ENCODE results near the gene POR. TPM values are rescaled to one million over a fixed set of nuclear protein-coding genes. Genes with fewer than 3 reads are reported as not detected.

Gene POR
- total and polyA plus RNA-seq, 2 of the 13 experiments (the other 11 are each of a cell fraction or from before 2014, with no cell fraction given) = 145 to 266 TPM

- TF ChIP-seq RERE (CRISPR knock-in tag; IDR thresholded peaks at IDR 0.05; ENCODE audit: low read depth) = no peak
- no peak for TF ChIP-seq ZFP41 (CRISPR knock-in tag; IDR thresholded peaks at IDR 0.05; ENCODE audit: borderline replicate concordance)
- TF ChIP-seq KLF9 (CRISPR knock-in tag; IDR thresholded peaks at IDR 0.05; ENCODE audit: low read depth) = no peak
- no peak for TF ChIP-seq AGO2 (optimal IDR thresholded peaks at IDR 0.05; ENCODE audit: low read depth, low read length)
- TF ChIP-seq ARNT (IDR thresholded peaks at IDR 0.05) = no peak
- no peak for TF ChIP-seq HNRNPK (IDR thresholded peaks at IDR 0.05; ENCODE audit: low read depth, low read length, poor library complexity, severe bottlenecking)
- no peak; the same call in 1 of the 2 replicates for TF ChIP-seq CSRNP1 (CRISPR knock-in tag; IDR thresholded peaks at IDR 0.05)
- no peak for TF ChIP-seq E2F2 (CRISPR knock-in tag; IDR thresholded peaks at IDR 0.05; ENCODE audit: borderline replicate concordance)
- no peak for TF ChIP-seq SMYD3 (CRISPR knock-in tag; IDR thresholded peaks at IDR 0.05)
- TF ChIP-seq ZNF512 (CRISPR knock-in tag; IDR thresholded peaks at IDR 0.05) = no peak
- no peak for TF ChIP-seq MXD4 (CRISPR knock-in tag; IDR thresholded peaks at IDR 0.05)
- no peak for TF ChIP-seq ZNF746 (CRISPR knock-in tag; IDR thresholded peaks at IDR 0.05)
These were observed 30.6 kb downstream of the POR start (continued) for GRCh38 chr7:75945297-75946168.
